NT2/D1 (cell line): ENCODE results near the gene OPALIN.

Experiments
- DNase-seq: peaks from one replicate; pipeline ENCODE4 v3.0.0-alpha.2; 2011; ENCODE audit warnings: low read depth, low spot score
- H3K27me3 ChIP-seq: 2 replicates; pipeline ENCODE4 v1.6.0; 2011; ENCODE audit warnings: mild to moderate bottlenecking; ENCODE audit not compliant: insufficient read length, insufficient read depth
- H3K36me3 ChIP-seq: 2 replicates; pipeline ENCODE4 v1.6.1; 2011; ENCODE audit warnings: mild to moderate bottlenecking, low read length, mixed read lengths; ENCODE audit not compliant: insufficient read depth, insufficient read length
- H3K4me1 ChIP-seq: 2 replicates; pipeline ENCODE4 v1.5.1; 2011; ENCODE audit not compliant: insufficient read depth, insufficient read length
- H3K4me3 ChIP-seq: 2 replicates; pipeline ENCODE4 v1.5.1; 2011; ENCODE audit warnings: low read depth; ENCODE audit not compliant: insufficient read length
- H3K9ac ChIP-seq: 2 replicates; pipeline ENCODE4 v1.6.0; 2011; ENCODE audit warnings: low read depth; ENCODE audit not compliant: insufficient read length
- H3K9me3 ChIP-seq: 2 replicates; pipeline ENCODE4 v1.5.1; 2011; ENCODE audit warnings: mild to moderate bottlenecking, low read length; ENCODE audit not compliant: insufficient read depth
- SUZ12 ChIP-seq: IDR thresholded peaks from 2 replicates; pipeline ENCODE4 v1.6.1; 2011; ENCODE audit not compliant: insufficient read length, insufficient read depth; ENCODE audit errors: extremely low read depth
- YY1 ChIP-seq: IDR thresholded peaks from 2 replicates; pipeline ENCODE4 v1.6.1; 2011; ENCODE audit not compliant: insufficient read length, insufficient read depth
- ZNF274 ChIP-seq: IDR thresholded peaks from 2 replicates; pipeline ENCODE4 v1.6.1; 2011; ENCODE audit warnings: mild to moderate bottlenecking, low read depth, low read length

OPALIN gene

DNA sequence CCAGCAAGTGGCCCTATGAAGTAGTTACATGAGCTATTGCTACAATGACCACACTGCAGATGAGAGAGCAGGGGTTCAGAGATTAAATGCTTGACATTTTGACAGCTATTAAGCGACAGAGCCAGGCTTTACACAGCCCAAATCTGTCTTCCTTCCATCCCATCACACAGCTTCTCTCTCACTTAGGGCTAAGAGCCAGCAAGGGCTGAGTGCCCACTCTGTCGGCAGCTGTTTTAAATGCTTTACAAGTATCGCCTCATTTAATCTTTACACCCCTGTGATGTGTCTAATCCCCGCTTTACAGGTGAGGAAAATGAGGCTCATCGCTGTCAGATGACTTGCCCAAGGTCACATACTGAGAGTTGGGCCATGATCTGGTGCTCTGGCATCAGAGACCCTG is 15.2 kb upstream of the OPALIN start:
- Histone ChIP-seq H3K4me1 (peaks cover 12% of the 10 kb centered on the region), H3K36me3 (no peaks in the 10 kb centered on the region), H3K27me3 (no peaks in the 10 kb centered on the region), H3K9me3 (no peaks in the 10 kb centered on the region; the same call in 1 of the 2 replicates), H3K4me3 (no peak overlapping the region), H3K9ac (no peak overlapping the region)
- DNase-seq, result no peak
- TF ChIP-seq YY1 (no peak), SUZ12 (no peak), ZNF274 (no peak)

- Histone ChIP-seq H3K4me1 (no peaks in the 10 kb centered on the region), H3K9ac (no peak overlapping the region), H3K27me3 (no peaks in the 10 kb centered on the region), H3K36me3 (no peaks in the 10 kb centered on the region), H3K9me3 (no peaks in the 10 kb centered on the region; the same call in 1 of the 2 replicates), H3K4me3 (no peak overlapping the region)
- DNase-seq, result no peak
- TF ChIP-seq YY1 (no peak), SUZ12 (no peak), ZNF274 (no peak)
These were observed 12.6 kb upstream of the OPALIN start for GRCh38 chr10:96371356-96371755.

DNA sequence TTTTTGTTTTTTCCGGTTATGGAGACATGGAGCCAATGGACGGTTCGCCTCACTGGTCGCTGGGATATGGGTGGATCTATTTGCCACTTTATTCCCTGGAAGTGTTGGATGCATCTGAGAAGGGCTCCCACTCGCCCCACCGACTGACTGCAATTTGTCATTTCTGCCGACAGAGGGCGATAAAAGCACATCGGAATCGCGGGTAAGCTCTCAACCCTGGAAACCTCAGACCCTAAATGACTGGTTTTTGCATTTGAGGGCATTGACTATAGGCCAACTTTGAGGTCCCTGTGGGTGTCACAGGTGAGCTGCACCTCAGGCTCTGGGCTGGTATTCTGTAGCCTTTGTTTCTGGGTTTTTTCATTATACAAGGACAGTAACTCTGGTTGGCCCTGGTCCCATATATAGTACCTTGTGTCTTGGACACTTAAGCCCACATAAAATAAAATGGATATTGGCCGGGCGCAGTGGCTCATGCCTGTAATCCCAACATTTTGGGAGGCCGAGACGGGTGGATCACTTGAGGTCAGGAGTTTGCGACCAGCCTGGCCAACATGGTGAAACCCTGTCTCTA is 11.9 kb upstream of the OPALIN start:
- Histone ChIP-seq H3K9me3 (no peaks in the 10 kb centered on the region; the same call in 1 of the 2 replicates), H3K27me3 (no peaks in the 10 kb centered on the region), H3K36me3 (no peaks in the 10 kb centered on the region), H3K4me3 (no peak overlapping the region), H3K4me1 (no peaks in the 10 kb centered on the region), H3K9ac (no peak overlapping the region)
- TF ChIP-seq YY1 (no peak), SUZ12 (no peak), ZNF274 (no peak)
- DNase-seq, result peak; percentile 50

DNA sequence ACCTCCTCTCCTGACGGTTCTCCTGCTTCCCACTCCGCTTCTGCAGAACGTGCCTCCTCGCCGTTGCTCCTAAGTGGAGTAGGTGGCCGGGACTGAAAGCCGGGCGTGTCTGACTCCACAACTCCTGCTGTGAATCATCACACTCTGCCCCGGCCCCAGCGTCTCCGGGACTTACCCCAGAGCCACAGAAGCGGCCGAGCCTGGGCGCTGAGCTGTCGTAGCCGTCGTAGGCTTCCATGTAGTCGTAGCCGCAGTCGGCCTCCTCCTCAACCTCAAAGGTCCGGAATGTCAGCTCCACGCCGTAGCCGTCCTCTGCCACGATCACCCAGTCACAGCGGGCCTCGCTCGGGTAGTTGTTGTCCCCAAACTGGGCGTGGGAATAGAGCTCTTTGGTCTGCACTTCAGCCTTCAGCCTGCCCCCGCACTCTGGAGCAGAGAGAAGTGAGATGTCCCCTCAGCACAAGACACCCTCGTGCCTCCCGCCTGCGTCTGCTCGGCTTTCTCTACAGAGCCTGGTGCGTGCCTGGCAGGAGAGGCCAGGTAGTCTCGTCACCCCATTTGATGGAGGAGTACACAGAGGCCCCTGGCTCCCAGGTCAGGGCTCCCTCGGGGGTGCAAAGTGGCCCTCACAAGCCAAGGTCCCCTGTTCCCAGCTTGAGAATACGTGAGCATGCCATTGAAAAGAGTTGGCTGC is 11.2 kb upstream of the OPALIN start:
- Histone ChIP-seq H3K9me3 (no peaks in the 10 kb centered on the region; the same call in 1 of the 2 replicates), H3K4me3 (no peak overlapping the region), H3K27me3 (no peaks in the 10 kb centered on the region), H3K4me1 (no peaks in the 10 kb centered on the region), H3K9ac (no peak overlapping the region), H3K36me3 (no peaks in the 10 kb centered on the region)
- no peak for DNase-seq
- TF ChIP-seq SUZ12 (no peak), ZNF274 (no peak)

- H3K4me1 ChIP-seq, result no peaks in the 10 kb centered on the region
- H3K27me3 ChIP-seq, result no peaks in the 10 kb centered on the region
- no peak for DNase-seq
- TF ChIP-seq ZNF274, result no peak
- TF ChIP-seq SUZ12, result no peak
- TF ChIP-seq YY1, result no peak
- no peaks in the 10 kb centered on the region for H3K36me3 ChIP-seq
- no peaks in the 10 kb centered on the region; the same call in 1 of the 2 replicates for H3K9me3 ChIP-seq
- H3K9ac ChIP-seq, result no peak overlapping the region
- no peak overlapping the region for H3K4me3 ChIP-seq
These were observed 10.2 kb upstream of the OPALIN start for GRCh38 chr10:96368971-96369370.

- H3K9ac ChIP-seq, result no peak overlapping the region
- H3K27me3 ChIP-seq, result no peaks in the 10 kb centered on the region
- TF ChIP-seq YY1, result no peak
- H3K36me3 ChIP-seq, result no peaks in the 10 kb centered on the region
- no peaks in the 10 kb centered on the region for H3K4me1 ChIP-seq
- DNase-seq, result no peak
- no peak overlapping the region for H3K4me3 ChIP-seq
- H3K9me3 ChIP-seq, result no peaks in the 10 kb centered on the region; the same call in 1 of the 2 replicates
These were observed 8.7 kb upstream of the OPALIN start for GRCh38 chr10:96367470-96367869.

DNA sequence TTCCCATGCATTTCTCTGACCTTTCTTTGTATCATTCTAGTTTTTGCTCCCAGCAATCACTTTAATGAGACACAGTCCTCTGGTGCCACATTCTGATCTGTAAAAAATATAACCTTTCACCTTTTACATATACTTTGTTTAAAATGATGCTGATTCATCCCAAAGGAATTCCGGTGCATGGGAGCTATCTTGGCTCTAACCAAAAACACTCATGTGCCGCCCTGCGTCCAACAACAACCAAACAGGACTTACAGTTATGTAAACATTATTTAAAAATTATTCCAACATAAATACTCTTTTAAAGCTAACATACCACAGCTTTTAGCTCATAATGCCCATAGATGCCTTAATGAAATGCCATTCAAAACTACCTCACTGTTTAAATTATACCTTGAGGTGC is 7.7 kb upstream of the OPALIN start:
- no peaks in the 10 kb centered on the region for H3K27me3 ChIP-seq
- no peaks in the 10 kb centered on the region for H3K4me1 ChIP-seq
- no peak overlapping the region for H3K9ac ChIP-seq
- TF ChIP-seq ZNF274, result no peak
- TF ChIP-seq YY1, result no peak
- no peak for TF ChIP-seq SUZ12
- no peak overlapping the region for H3K4me3 ChIP-seq
- no peaks in the 10 kb centered on the region; the same call in 1 of the 2 replicates for H3K9me3 ChIP-seq
- no peaks in the 10 kb centered on the region for H3K36me3 ChIP-seq
- no peak for DNase-seq
